SH-SY5Y (cell line): ENCODE measurements around the gene NEDD8.

ENCODE experiments used
- GATA2 ChIP-seq: IDR thresholded peaks from 2 replicates; pipeline ENCODE4 v1.6.1; 2011; ENCODE audit warnings: mild to moderate bottlenecking, low read depth, low read length
- GATA3 ChIP-seq: IDR thresholded peaks from 2 replicates; pipeline ENCODE4 v1.6.1; 2011; ENCODE audit warnings: low read depth, mild to moderate bottlenecking, low read length, moderate library complexity

GRCh38 chr14:24185741-24186140, 46.4 kb downstream of the NEDD8 start:
- TF ChIP-seq GATA2 (no peak), GATA3 (no peak)
